GM12878 (cell line): ENCODE data around the gene PALLD. TPM values are rescaled to one million over a fixed set of nuclear protein-coding genes. Genes with fewer than 3 reads are reported as not detected.

ENCODE experiments used
- ATAC-seq: fragments of 200-7000 bp; cut with Tn5 transposase; 3 replicates; pipeline ENCODE4 v1.9.1; 2020; ENCODE audit warnings: mild to moderate bottlenecking, moderate library complexity
- BruUV-seq: library from RNA; stranded (reverse); fragments of 400-500 nt; replicated peaks from 2 replicates; lab custom pipeline; 2021; lab: Mats Ljungman, UMichigan
- CTCF ChIA-PET: fragments of 300-600 bp; sonication (Branson Sonifier 250); formaldehyde crosslinking; extraction: SDS; loops from one replicate; lab custom pipeline; 2021; ENCODE audit warnings: inconsistent platforms; lab: Yijun Ruan, JAX
- POLR2A ChIA-PET: fragments of 350-600 bp; formaldehyde crosslinking; extraction: SDS; loops from one replicate; lab custom pipeline; 2021; ENCODE audit warnings: inconsistent platforms; lab: Charles Lee
- RAD21 ChIA-PET: fragments of 300-600 bp; sonication (Branson Sonifier 250); formaldehyde crosslinking; loops from one replicate; lab custom pipeline; 2023; ENCODE audit warnings: antibody characterized with exemption; ENCODE audit not compliant: unreplicated experiment; lab: Charles Lee
- SMC1A ChIA-PET: fragments of 300-600 bp; sonication (Branson Sonifier 250); formaldehyde crosslinking; loops from one replicate; lab custom pipeline; 2023; ENCODE audit not compliant: unreplicated experiment, uncharacterized antibody; lab: Charles Lee
- DNase-seq: peaks from one replicate; pipeline ENCODE4 v3.0.0-alpha.2; 2011; ENCODE audit warnings: low read depth, low spot score
- FAIRE-seq: peaks from 3 replicates; lab custom pipeline; 2011; peaks lifted over from hg19 to GRCh38; lab: Jason Lieb, UNC
- H2AFZ ChIP-seq: 2 replicates; pipeline ENCODE4 v1.6.0; 2011; ENCODE audit warnings: low read depth, low read length, control low read depth; ENCODE audit not compliant: control insufficient read depth
- H3K27ac ChIP-seq: 2 replicates; pipeline ENCODE4 v1.5.1; 2011; ENCODE audit warnings: control low read depth; ENCODE audit not compliant: control insufficient read depth, insufficient read depth
- H3K27me3 ChIP-seq, 2 experiments: replicated peaks in 1 of 2; 2 replicates each; pipeline versions ENCODE4 v1.6.0 to v1.6.1; 2011; ENCODE audit warnings: low read length in 1 of 2; ENCODE audit not compliant: control insufficient read depth in 2 of 2, insufficient read depth in 2 of 2
- H3K36me3 ChIP-seq, 2 experiments: 2 replicates each; pipeline ENCODE4 v1.5.1; 2011; ENCODE audit warnings: low read length in 1 of 2; ENCODE audit not compliant: control insufficient read depth in 2 of 2, insufficient read depth in 2 of 2
- H3K4me1 ChIP-seq: 2 replicates; pipeline ENCODE4 v1.6.1; 2011; ENCODE audit warnings: mild to moderate bottlenecking, low read length, moderate library complexity, mixed read lengths; ENCODE audit not compliant: control insufficient read depth, insufficient read depth
- H3K4me2 ChIP-seq: 2 replicates; pipeline ENCODE4 v1.6.0; 2011; ENCODE audit warnings: control low read depth; ENCODE audit not compliant: control insufficient read depth, insufficient read depth
- H3K4me3 ChIP-seq: fragments of 200-600 bp; sonication (generic); 2 replicates; pipeline ENCODE4 v1.5.1; 2016
- H3K79me2 ChIP-seq: 2 replicates; pipeline ENCODE4 v1.6.0; 2011; ENCODE audit warnings: low read length; ENCODE audit not compliant: control insufficient read depth, insufficient read depth
- H3K9ac ChIP-seq: 2 replicates; pipeline ENCODE4 v1.8.0; 2011; ENCODE audit warnings: low read length, control low read depth, mixed read lengths; ENCODE audit not compliant: control insufficient read depth, insufficient read depth
- H3K9me3 ChIP-seq: replicated peaks from 3 replicates; pipeline ENCODE4 v1.5.1; 2011; ENCODE audit warnings: mild to moderate bottlenecking, low read length; ENCODE audit not compliant: control insufficient read depth, insufficient read depth
- H4K20me1 ChIP-seq: 2 replicates; pipeline ENCODE4 v1.6.0; 2011; ENCODE audit not compliant: control insufficient read depth, insufficient read depth
- CHD4 ChIP-seq: fragments of 200-600 bp; sonication (generic); IDR thresholded peaks from 2 replicates; pipeline ENCODE4 v1.6.1; 2016; ENCODE audit warnings: mild to moderate bottlenecking
- EGR1 ChIP-seq, 2 experiments: IDR thresholded peaks; 1 replicate in 1 of 2; 2 replicates in 1 of 2; pipeline ENCODE4 v1.6.1; 2011 to 2012; ENCODE audit warnings: low read depth in 2 of 2, low read length in 2 of 2, borderline replicate concordance in 1 of 2, mild to moderate bottlenecking in 1 of 2, moderate library complexity in 1 of 2
- MYC ChIP-seq: IDR thresholded peaks from 2 replicates; pipeline ENCODE4 v1.6.1; 2011; ENCODE audit warnings: mild to moderate bottlenecking, low read length, moderate library complexity, inconsistent platforms; ENCODE audit not compliant: insufficient read depth, insufficient replicate concordance, insufficient read length, severe bottlenecking
- NKRF ChIP-seq: fragments of 450-650 bp; conservative IDR thresholded peaks from 2 replicates; pipeline ENCODE4 v1.6.1; 2017; ENCODE audit warnings: mild to moderate bottlenecking, moderate library complexity
- RBBP5 ChIP-seq: fragments of 200-600 bp; sonication (generic); conservative IDR thresholded peaks from 2 replicates; pipeline ENCODE4 v1.6.1; 2016
- RCOR1 ChIP-seq: conservative IDR thresholded peaks from 2 replicates; pipeline ENCODE4 v1.6.1; 2012; ENCODE audit warnings: low read depth, low read length, improper control_type of control experiment
- ZNF592 ChIP-seq: fragments of 450-650 bp; IDR thresholded peaks from 2 replicates; pipeline ENCODE4 v1.6.1; 2017; ENCODE audit warnings: mild to moderate bottlenecking, moderate library complexity
- WGBS: methylation state at CpG from one replicate; pipeline ENCODE4 v1.1.6; 2016; ENCODE audit warnings: low lambda C conversion rate; ENCODE audit not compliant: insufficient replicate concordance, insufficient coverage; ENCODE audit errors: missing lambda C conversion rate; 5-methylcytosine and 5-hydroxymethylcytosine counted together
- in situ Hi-C: fragments of 300-500 bp; cut with MboI; formaldehyde crosslinking; loops from 9 replicates; pipeline ENCODE4 v1.14.3; 2018; ENCODE audit warnings: mixed read lengths
- intact Hi-C: fragments of 100-400 bp; cut with micrococcal nuclease; formaldehyde crosslinking; loops from one replicate; pipeline ENCODE4 v1.14.2; 2022; ENCODE audit not compliant: unreplicated experiment
- polyA plus RNA-seq, 11 experiments: library from polyadenylated mRNA; depleted of rRNA in 4 of 11; unstranded in 6 of 11; stranded (reverse) in 5 of 11; fragments of >200 nt; fragmentation: Nextera tagmentation in 4 of 11; fragmentation: Illumina TruSeq in 1 of 11; extraction: Ambion mirVana in 4 of 11; extraction: Trizol in 1 of 11; gene quantifications; 1 replicate in 1 of 11; 2 replicates in 10 of 11; pipeline versions ENCODE4 v1.2.1 to v1.2.3, GENCODE V29; 2011 to 2016; ENCODE audit warnings: inconsistent platforms in 2 of 11, missing spikeins in 2 of 11, low read depth in 1 of 11
- total RNA-seq, 4 experiments: library from RNA; depleted of rRNA in 3 of 4; stranded (reverse); fragments of >200 nt in 3 of 4; fragmentation: Illumina TruSeq in 1 of 4; extraction: Trizol in 1 of 4; gene quantifications; 2 replicates each; pipeline versions ENCODE4 v1.2.1 to v1.2.3, GENCODE V29; 2013 to 2021
- TF ChIP-seq, protein P1 (sequence below), 3 experiments: IDR thresholded peaks in 2 of 3; conservative IDR thresholded peaks in 1 of 3; 2 replicates each; pipeline ENCODE4 v1.5.1; 2011; ENCODE audit warnings: low read depth in 3 of 3, low read length in 3 of 3, mild to moderate bottlenecking in 3 of 3, control low read depth in 2 of 3, moderate library complexity in 2 of 3, inconsistent platforms in 1 of 3, mixed read lengths in 1 of 3; ENCODE audit not compliant: control insufficient read depth in 2 of 3, insufficient read depth in 1 of 3; ENCODE audit errors: extremely low read depth in 1 of 3
- TF ChIP-seq, protein P2 (sequence below): fragments of 450-650 bp; IDR thresholded peaks from 2 replicates; pipeline ENCODE4 v1.6.1; 2016; ENCODE audit warnings: mild to moderate bottlenecking, moderate library complexity, borderline replicate concordance

Gene PALLD
- total and polyA plus RNA-seq, 10 of the 15 experiments (the other 5 are each of a cell fraction or from before 2014, with no cell fraction given), result 1.0 to 7.7 (median 1.7) TPM

- BruUV-seq, result no TSS peak
- no peaks in the 10 kb centered on the region for H3K36me3 ChIP-seq
- ChIA-PET SMC1A (interaction anchor here (0.8 to 3.9 kb wide), 5 partner anchors 19 to 168 kb away, joined by 3 to 19 read pairs (median 3); no protein-coding TSS in a partner anchor), RAD21 (interaction anchor here (0.9 to 1.4 kb wide), 4 partner anchors 9 to 172 kb away, joined by 3 read pairs; no protein-coding TSS in a partner anchor), POLR2A (no interaction called here), CTCF (interaction anchor here (0.7 to 1.4 kb wide), 4 partner anchors 9 to 170 kb away, joined by 3 to 4 read pairs (median 4); no protein-coding TSS in a partner anchor)
- DNase-seq (no peak), ATAC-seq (no peak), FAIRE-seq (no peak)
- no peaks in the 10 kb centered on the region for H3K27me3 ChIP-seq
- no peak overlapping the region for H3K4me2 ChIP-seq
- 0 out of 2 replicates have a peak, but pooled peaks cover 4% of the 10 kb centered on the region for H3K4me1 ChIP-seq
- intact Hi-C loops (no loop called here), in situ Hi-C loops (no loop called here)
- no peaks in the 10 kb centered on the region for H4K20me1 ChIP-seq
- WGBS, result 48% methylated on average over 6 of the region's 6 CpGs
- H3K4me3 ChIP-seq, result no peak overlapping the region
- H2AFZ ChIP-seq, result no peak overlapping the region
- no peak overlapping the region for H3K27ac ChIP-seq
- no peaks in the 10 kb centered on the region for H3K79me2 ChIP-seq
- no peak overlapping the region for H3K9ac ChIP-seq
- H3K9me3 ChIP-seq, result no peaks in the 10 kb centered on the region
- TF ChIP-seq NKRF (no peak), EGR1 (IDR thresholded peaks at IDR 0.05; ENCODE audit: borderline replicate concordance in 1 of 2, low read depth in 2 of 2, low read length in 2 of 2) (no peak), RBBP5 (no peak), CHD4 (no peak), ZNF592 (no peak), MYC (no peak), RCOR1 (no peak)
- TF ChIP-seq, protein P1, sequence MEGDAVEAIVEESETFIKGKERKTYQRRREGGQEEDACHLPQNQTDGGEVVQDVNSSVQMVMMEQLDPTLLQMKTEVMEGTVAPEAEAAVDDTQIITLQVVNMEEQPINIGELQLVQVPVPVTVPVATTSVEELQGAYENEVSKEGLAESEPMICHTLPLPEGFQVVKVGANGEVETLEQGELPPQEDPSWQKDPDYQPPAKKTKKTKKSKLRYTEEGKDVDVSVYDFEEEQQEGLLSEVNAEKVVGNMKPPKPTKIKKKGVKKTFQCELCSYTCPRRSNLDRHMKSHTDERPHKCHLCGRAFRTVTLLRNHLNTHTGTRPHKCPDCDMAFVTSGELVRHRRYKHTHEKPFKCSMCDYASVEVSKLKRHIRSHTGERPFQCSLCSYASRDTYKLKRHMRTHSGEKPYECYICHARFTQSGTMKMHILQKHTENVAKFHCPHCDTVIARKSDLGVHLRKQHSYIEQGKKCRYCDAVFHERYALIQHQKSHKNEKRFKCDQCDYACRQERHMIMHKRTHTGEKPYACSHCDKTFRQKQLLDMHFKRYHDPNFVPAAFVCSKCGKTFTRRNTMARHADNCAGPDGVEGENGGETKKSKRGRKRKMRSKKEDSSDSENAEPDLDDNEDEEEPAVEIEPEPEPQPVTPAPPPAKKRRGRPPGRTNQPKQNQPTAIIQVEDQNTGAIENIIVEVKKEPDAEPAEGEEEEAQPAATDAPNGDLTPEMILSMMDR (IDR thresholded peaks at IDR 0.05 in 2 of 3, conservative IDR thresholded peaks at IDR 0.05 in 1 of 3; ENCODE audit: control insufficient read depth in 2 of 3, extremely low read depth in 1 of 3, insufficient read depth in 1 of 3, low read depth in 3 of 3, low read length in 3 of 3), result no peak
- TF ChIP-seq, protein P2, sequence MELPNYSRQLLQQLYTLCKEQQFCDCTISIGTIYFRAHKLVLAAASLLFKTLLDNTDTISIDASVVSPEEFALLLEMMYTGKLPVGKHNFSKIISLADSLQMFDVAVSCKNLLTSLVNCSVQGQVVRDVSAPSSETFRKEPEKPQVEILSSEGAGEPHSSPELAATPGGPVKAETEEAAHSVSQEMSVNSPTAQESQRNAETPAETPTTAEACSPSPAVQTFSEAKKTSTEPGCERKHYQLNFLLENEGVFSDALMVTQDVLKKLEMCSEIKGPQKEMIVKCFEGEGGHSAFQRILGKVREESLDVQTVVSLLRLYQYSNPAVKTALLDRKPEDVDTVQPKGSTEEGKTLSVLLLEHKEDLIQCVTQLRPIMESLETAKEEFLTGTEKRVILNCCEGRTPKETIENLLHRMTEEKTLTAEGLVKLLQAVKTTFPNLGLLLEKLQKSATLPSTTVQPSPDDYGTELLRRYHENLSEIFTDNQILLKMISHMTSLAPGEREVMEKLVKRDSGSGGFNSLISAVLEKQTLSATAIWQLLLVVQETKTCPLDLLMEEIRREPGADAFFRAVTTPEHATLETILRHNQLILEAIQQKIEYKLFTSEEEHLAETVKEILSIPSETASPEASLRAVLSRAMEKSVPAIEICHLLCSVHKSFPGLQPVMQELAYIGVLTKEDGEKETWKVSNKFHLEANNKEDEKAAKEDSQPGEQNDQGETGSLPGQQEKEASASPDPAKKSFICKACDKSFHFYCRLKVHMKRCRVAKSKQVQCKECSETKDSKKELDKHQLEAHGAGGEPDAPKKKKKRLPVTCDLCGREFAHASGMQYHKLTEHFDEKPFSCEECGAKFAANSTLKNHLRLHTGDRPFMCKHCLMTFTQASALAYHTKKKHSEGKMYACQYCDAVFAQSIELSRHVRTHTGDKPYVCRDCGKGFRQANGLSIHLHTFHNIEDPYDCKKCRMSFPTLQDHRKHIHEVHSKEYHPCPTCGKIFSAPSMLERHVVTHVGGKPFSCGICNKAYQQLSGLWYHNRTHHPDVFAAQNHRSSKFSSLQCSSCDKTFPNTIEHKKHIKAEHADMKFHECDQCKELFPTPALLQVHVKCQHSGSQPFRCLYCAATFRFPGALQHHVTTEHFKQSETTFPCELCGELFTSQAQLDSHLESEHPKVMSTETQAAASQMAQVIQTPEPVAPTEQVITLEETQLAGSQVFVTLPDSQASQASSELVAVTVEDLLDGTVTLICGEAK, result no peak
Observed at GRCh38 chr4:168880072-168880675, 383.3 kb downstream of the PALLD start.
